K562 (cell line): Measurements from ENCODE around the gene FHIT. TPM values are rescaled to one million over a fixed set of nuclear protein-coding genes. Genes with fewer than 3 reads are reported as not detected.

Source experiments
- ATAC-seq: fragments of 200-7000 bp; cut with Tn5 transposase; 3 replicates; pipeline ENCODE4 v1.9.1; 2020; ENCODE audit warnings: moderate library complexity
- BruUV-seq: library from RNA; stranded (reverse); fragments of 400-500 nt; replicated peaks from 2 replicates; lab custom pipeline; 2021; lab: Mats Ljungman, UMichigan
- CTCF ChIA-PET: fragments of 300-600 bp; formaldehyde crosslinking; extraction: SDS; loops from one replicate; lab custom pipeline; 2021; ENCODE audit warnings: low intra/inter-chr PET ratio; lab: Yijun Ruan, JAX
- POLR2A ChIA-PET: fragments of 300-600, 350-650 bp; sonication (Branson Sonifier 250); formaldehyde crosslinking; extraction: SDS; loops from one replicate; lab custom pipeline; 2021; ENCODE audit warnings: antibody characterized with exemption, inconsistent platforms; lab: Yijun Ruan, JAX
- DNase-seq, 4 experiments: peaks; one replicate each; pipeline versions ENCODE4 v3.0.0 to v3.0.0-alpha.2; 2011 to 2018; ENCODE audit warnings: low spot score in 3 of 4, mixed read lengths in 3 of 4; ENCODE audit errors: extremely low read depth in 1 of 4
- FAIRE-seq: peaks from 2 replicates; lab custom pipeline; 2011; peaks lifted over from hg19 to GRCh38; lab: Jason Lieb, UNC
- H2AFZ ChIP-seq: 2 replicates; pipeline ENCODE4 v1.6.0; 2011; ENCODE audit warnings: low read depth, low read length, control low read depth, inconsistent platforms
- H3K27ac ChIP-seq: fragments of 200-600 bp; 3 replicates; pipeline ENCODE4 v1.8.0; 2011; ENCODE audit warnings: low read depth, mild to moderate bottlenecking, control low read depth, inconsistent platforms, low read length, moderate library complexity, mixed read lengths; ENCODE audit errors: extremely low read depth
- H3K27me3 ChIP-seq, 2 experiments: fragments of 300-600 bp in 1 of 2; 2 replicates in 1 of 2; 3 replicates in 1 of 2; pipeline versions ENCODE4 v1.6.0 to v1.8.0; 2011; ENCODE audit warnings: inconsistent platforms in 2 of 2, low read length in 2 of 2, mild to moderate bottlenecking in 1 of 2, mixed read lengths in 1 of 2, moderate library complexity in 1 of 2; ENCODE audit not compliant: control insufficient read depth in 2 of 2, insufficient read depth in 2 of 2
- H3K36me3 ChIP-seq: fragments of 300-600 bp; 3 replicates; pipeline ENCODE4 v1.8.0; 2011; ENCODE audit warnings: mild to moderate bottlenecking, low read length, inconsistent platforms; ENCODE audit not compliant: control insufficient read depth, insufficient read depth
- H3K4me1 ChIP-seq, 2 experiments: fragments of 200-600 bp in 1 of 2; replicated peaks in 1 of 2; 2 replicates in 1 of 2; 3 replicates in 1 of 2; pipeline versions ENCODE4 v1.5.1 to v1.8.0; 2011; ENCODE audit warnings: inconsistent platforms in 2 of 2, low read length in 2 of 2, mild to moderate bottlenecking in 1 of 2, mixed read lengths in 1 of 2, moderate library complexity in 1 of 2; ENCODE audit not compliant: control insufficient read depth in 2 of 2, insufficient read depth in 2 of 2
- H3K4me2 ChIP-seq: 2 replicates; pipeline ENCODE4 v1.6.1; 2011; ENCODE audit warnings: low read length, control low read depth, inconsistent platforms, mixed read lengths; ENCODE audit not compliant: insufficient read depth
- H3K4me3 ChIP-seq: fragments of 200-600 bp; sonication (generic), shearing (Covaris generic); 2 replicates; pipeline ENCODE4 v1.5.1; 2016; ENCODE audit warnings: control low read depth, inconsistent platforms
- H3K79me2 ChIP-seq: fragments of 200-600 bp; 3 replicates; pipeline ENCODE4 v1.8.0; 2011; ENCODE audit warnings: low read length, inconsistent platforms; ENCODE audit not compliant: control insufficient read depth, insufficient read depth
- H3K9ac ChIP-seq, 2 experiments: 2 replicates each; pipeline versions ENCODE4 v1.6.0 to v1.6.1; 2011; ENCODE audit warnings: low read depth in 2 of 2, low read length in 2 of 2, control low read depth in 1 of 2, inconsistent platforms in 1 of 2, mild to moderate bottlenecking in 1 of 2, mixed read lengths in 1 of 2; ENCODE audit not compliant: insufficient read depth in 1 of 2
- H3K9me1 ChIP-seq: one replicate; pipeline ENCODE4 v1.6.0; 2011; ENCODE audit warnings: inconsistent platforms, mild to moderate bottlenecking, low read length, moderate library complexity; ENCODE audit not compliant: control insufficient read depth, insufficient read depth
- H3K9me3 ChIP-seq: replicated peaks from 2 replicates; pipeline ENCODE4 v1.5.1; 2011; ENCODE audit warnings: low read depth, low read length, inconsistent platforms; ENCODE audit not compliant: control insufficient read depth, insufficient read depth
- H4K20me1 ChIP-seq: replicated peaks from 2 replicates; pipeline ENCODE4 v1.6.1; 2011; ENCODE audit warnings: low read length, inconsistent platforms, mixed read lengths; ENCODE audit not compliant: control insufficient read depth, insufficient read depth
- BRD4 ChIP-seq: fragments of 200-600 bp; sonication (generic); IDR thresholded peaks from 2 replicates; pipeline ENCODE4 v1.6.1; 2017; ENCODE audit warnings: inconsistent platforms
- IRF1 ChIP-seq: sonication (generic); formaldehyde crosslinking; IDR thresholded peaks from 2 replicates; pipeline ENCODE4 v1.8.0; 2022; ENCODE audit warnings: missing genetic modification reagents, mild to moderate bottlenecking, borderline replicate concordance
- JUND ChIP-seq, 2 experiments: IDR thresholded peaks; 2 replicates in 1 of 2; 3 replicates in 1 of 2; pipeline ENCODE4 v1.6.1; 2011; ENCODE audit warnings: borderline replicate concordance in 2 of 2, low read depth in 2 of 2, low read length in 2 of 2, improper control_type of control experiment in 1 of 2, missing biosample characterization in 1 of 2, missing genetic modification characterization in 1 of 2, missing genetic modification reagents in 1 of 2
- MEIS2 ChIP-seq: fragments of 450-650 bp; IDR thresholded peaks from 2 replicates; pipeline ENCODE4 v1.6.1; 2014; ENCODE audit warnings: mild to moderate bottlenecking; ENCODE audit not compliant: partially characterized antibody
- PATZ1 ChIP-seq: fragments of 250-450 bp; sonication (Bioruptor Pico); IDR thresholded peaks from 2 replicates; pipeline ENCODE4 v1.5.0; 2020; ENCODE audit warnings: mild to moderate bottlenecking, borderline replicate concordance
- RNF219 ChIP-seq: fragments of 250-450 bp; sonication (Bioruptor Pico); IDR thresholded peaks from 2 replicates; pipeline ENCODE4 v1.5.0; 2022; ENCODE audit warnings: mild to moderate bottlenecking
- TBP ChIP-seq: optimal IDR thresholded peaks from 2 replicates; pipeline ENCODE3; 2011; ENCODE audit warnings: low read depth, low read length, improper control_type of control experiment
- WGBS: fragments of 100-300 bp; shearing (Covaris generic); methylation state at CpG from one replicate; pipeline ENCODE4 v1.1.6; 2016; ENCODE audit warnings: low coverage, mixed read lengths; ENCODE audit not compliant: insufficient coverage; ENCODE audit errors: missing lambda C conversion rate; 5-methylcytosine and 5-hydroxymethylcytosine counted together
- in situ Hi-C: fragments of 300-500 bp; cut with MboI; formaldehyde crosslinking; loops from 4 replicates; pipeline ENCODE4 v1.15.0; 2018; ENCODE audit warnings: inconsistent platforms, mixed read lengths
- intact Hi-C: fragments of 100-400 bp; cut with micrococcal nuclease; formaldehyde crosslinking; loops from 2 replicates; pipeline ENCODE4 v1.14.2; 2022
- polyA plus RNA-seq, 8 experiments: library from polyadenylated mRNA; depleted of rRNA in 4 of 8; stranded (reverse) in 5 of 8; unstranded in 3 of 8; fragments of >200 nt; fragmentation: Nextera tagmentation in 2 of 8; fragmentation: Illumina TruSeq in 1 of 8; extraction: Ambion mirVana in 2 of 8; extraction: Trizol in 1 of 8; gene quantifications; 2 replicates each; pipeline versions ENCODE4 v1.2.1 to v1.2.3, GENCODE V29; 2011 to 2014; ENCODE audit warnings: inconsistent platforms in 1 of 8, missing spikeins in 1 of 8
- total RNA-seq, 7 experiments: library from RNA; depleted of rRNA in 6 of 7; stranded (reverse); fragments of >200 nt in 6 of 7; fragmentation: Illumina TruSeq in 2 of 7; extraction: Trizol in 2 of 7; gene quantifications; 2 replicates each; pipeline versions ENCODE4 v1.2.1 to v1.2.3, GENCODE V29; 2011 to 2021; ENCODE audit warnings: low replicate concordance in 1 of 7

Gene FHIT
- total and polyA plus RNA-seq, 9 of the 15 experiments (the other 6 are each of a cell fraction or from before 2014, with no cell fraction given) = 1.7 to 9.1 (median 4.3) TPM

GRCh38 chr3:59880717-59881116 lies 1370.5 kb downstream of the FHIT start (continued):
- TF ChIP-seq PATZ1 (CRISPR knock-in tag) = no peak
- no peak for TF ChIP-seq JUND (IDR thresholded peaks at IDR 0.05; ENCODE audit: borderline replicate concordance, low read depth, low read length)
- TF ChIP-seq JUND (tag; IDR thresholded peaks at IDR 0.05; ENCODE audit: borderline replicate concordance, low read depth, low read length) = no peak
- TF ChIP-seq TBP = no peak
- no peak for TF ChIP-seq IRF1
- TF ChIP-seq BRD4 = no peak

- TF ChIP-seq MEIS2 (peak; percentile 37), RNF219 (CRISPR knock-in tag) (no peak)
- H3K36me3 ChIP-seq = no peaks in the 10 kb centered on the region
- H3K79me2 ChIP-seq = no peaks in the 10 kb centered on the region
- H3K27me3 ChIP-seq = no peaks in the 10 kb centered on the region
- no peak for FAIRE-seq
- POLR2A ChIA-PET = no interaction called here
- no peaks in the 10 kb centered on the region for H3K9me3 ChIP-seq
- no peak for DNase-seq
- H3K4me2 ChIP-seq = no peak overlapping the region
- no peaks in the 10 kb centered on the region for H4K20me1 ChIP-seq
- no peak overlapping the region for H3K4me3 ChIP-seq
- H2AFZ ChIP-seq = no peak overlapping the region
- H3K9me1 ChIP-seq = no peaks in the 10 kb centered on the region
- H3K4me1 ChIP-seq = peaks cover 0 to 12% of the 10 kb centered on the region in 2 experiments; a peak in 3 of 5 replicates
- no TSS peak for BruUV-seq
- intact Hi-C loops (no loop called here), in situ Hi-C loops (no loop called here)
- WGBS = 0% methylated on average over 2 of the region's 2 CpGs
- H3K27ac ChIP-seq = no peak overlapping the region
- CTCF ChIA-PET = no interaction called here
- ATAC-seq = no peak
- no peak overlapping the region for H3K9ac ChIP-seq
Observed at GRCh38 chr3:59879031-59879581, 1372.1 kb downstream of the FHIT start.
